SU-DHL-6 (cell line): ENCODE data around the gene GPR119.

Source experiments
- CTCF ChIP-seq: fragments of 200-600 bp; sonication (generic); IDR thresholded peaks from one replicate; pipeline ENCODE4 v1.5.1; 2017; ENCODE audit warnings: antibody characterized with exemption, mild to moderate bottlenecking, low read length, moderate library complexity; ENCODE audit not compliant: insufficient read depth, poor library complexity, severe bottlenecking
- EZH2phosphoT487 ChIP-seq: fragments of 200-600 bp; sonication (generic), shearing (Covaris generic); conservative IDR thresholded peaks from 2 replicates; pipeline ENCODE4 v1.6.1; 2018; ENCODE audit warnings: mild to moderate bottlenecking, antibody characterized with exemption, low read length, moderate library complexity, mixed read lengths

GRCh38 chrX:130416785-130417184, 31.3 kb upstream of the GPR119 start:
- TF ChIP-seq CTCF, result no peak
- no peak for TF ChIP-seq EZH2phosphoT487
